Neuronal stem cell (in vitro differentiated cells): ENCODE data around the gene MED13L.

Experiments
- DNase-seq: peaks from one replicate; pipeline ENCODE4 v3.0.0-alpha.2; 2013; ENCODE audit warnings: low spot score
- H2AFZ ChIP-seq: one replicate; pipeline ENCODE4 v1.6.1; 2013; ENCODE audit warnings: mild to moderate bottlenecking, low read length, inconsistent platforms
- H2AK5ac ChIP-seq: 2 replicates; pipeline ENCODE4 v1.6.1; 2013; ENCODE audit warnings: low read depth, mild to moderate bottlenecking, inconsistent platforms, low read length, moderate library complexity, mixed read lengths
- H2BK120ac ChIP-seq: 2 replicates; pipeline ENCODE4 v1.6.1; 2013; ENCODE audit warnings: low read depth, mild to moderate bottlenecking, inconsistent platforms, low read length, moderate library complexity, mixed read lengths
- H2BK12ac ChIP-seq: one replicate; pipeline ENCODE4 v1.6.1; 2013; ENCODE audit warnings: low read length, inconsistent platforms
- H2BK15ac ChIP-seq: 2 replicates; pipeline ENCODE4 v1.6.1; 2013; ENCODE audit warnings: mild to moderate bottlenecking, low read length, inconsistent platforms, mixed read lengths
- H2BK5ac ChIP-seq: one replicate; pipeline ENCODE4 v1.6.1; 2013; ENCODE audit warnings: inconsistent platforms, mild to moderate bottlenecking, low read length, moderate library complexity
- H3K14ac ChIP-seq: one replicate; pipeline ENCODE4 v1.6.1; 2013; ENCODE audit warnings: low read length, inconsistent platforms
- H3K18ac ChIP-seq: 2 replicates; pipeline ENCODE4 v1.6.1; 2013; ENCODE audit warnings: low read length, inconsistent platforms
- H3K23ac ChIP-seq: 2 replicates; pipeline ENCODE4 v1.6.1; 2013; ENCODE audit warnings: low read depth, mild to moderate bottlenecking, mixed read lengths, low read length, inconsistent platforms; ENCODE audit not compliant: poor library complexity
- H3K27ac ChIP-seq: replicated peaks from 3 replicates; pipeline ENCODE4 v1.5.1; 2013; ENCODE audit warnings: low read length, inconsistent platforms
- H3K27me3 ChIP-seq, 3 experiments: 2 replicates each; pipeline ENCODE4 v1.6.1; 2013; ENCODE audit warnings: low read length in 3 of 3, mild to moderate bottlenecking in 2 of 3, inconsistent platforms in 1 of 3, low read depth in 1 of 3, mixed read lengths in 1 of 3, moderate library complexity in 1 of 3; ENCODE audit not compliant: control insufficient read depth in 3 of 3, insufficient read depth in 3 of 3
- H3K36me3 ChIP-seq, 2 donors: replicated peaks in 1 of 2; 2 replicates each; pipeline ENCODE4 v1.6.1; 2013; ENCODE audit warnings: low read length in 2 of 2; ENCODE audit not compliant: control insufficient read depth in 2 of 2, insufficient read depth in 2 of 2
- H3K4ac ChIP-seq: 2 replicates; pipeline ENCODE4 v1.6.1; 2013; ENCODE audit warnings: inconsistent platforms, mild to moderate bottlenecking, low read length, moderate library complexity
- H3K4me1 ChIP-seq, 2 donors: 1 replicate in 1 of 2; 2 replicates in 1 of 2; pipeline ENCODE4 v1.6.1; 2013; ENCODE audit warnings: low read length in 2 of 2, low read depth in 1 of 2; ENCODE audit not compliant: control insufficient read depth in 2 of 2, insufficient read depth in 1 of 2
- H3K4me2 ChIP-seq: one replicate; pipeline ENCODE4 v1.6.1; 2013; ENCODE audit warnings: mild to moderate bottlenecking, low read length, inconsistent platforms; ENCODE audit not compliant: insufficient read depth, poor library complexity, severe bottlenecking
- H3K4me3 ChIP-seq, 2 donors: 2 replicates each; pipeline ENCODE4 v1.5.1; 2013; ENCODE audit warnings: low read length in 2 of 2, mild to moderate bottlenecking in 2 of 2, inconsistent platforms in 1 of 2, moderate library complexity in 1 of 2
- H3K79me1 ChIP-seq: one replicate; pipeline ENCODE4 v1.6.1; 2013; ENCODE audit warnings: low read depth, mild to moderate bottlenecking, inconsistent platforms, low read length, moderate library complexity
- H3K9ac ChIP-seq: one replicate; pipeline ENCODE4 v1.6.1; 2013; ENCODE audit warnings: mild to moderate bottlenecking, low read depth, low read length, inconsistent platforms; ENCODE audit not compliant: poor library complexity
- H3K9me3 ChIP-seq, 2 donors: replicated peaks in 1 of 2; 2 replicates each; pipeline versions ENCODE3 to v1.6.1; 2013; ENCODE audit warnings: low read length in 2 of 2, mild to moderate bottlenecking in 2 of 2, inconsistent platforms in 1 of 2, low read depth in 1 of 2, mixed read lengths in 1 of 2, moderate library complexity in 1 of 2; ENCODE audit not compliant: control insufficient read depth in 2 of 2, insufficient read depth in 1 of 2
- H4K8ac ChIP-seq: one replicate; pipeline ENCODE4 v1.6.1; 2013; ENCODE audit warnings: low read depth, mild to moderate bottlenecking, inconsistent platforms, low read length, moderate library complexity
- H4K91ac ChIP-seq: one replicate; pipeline ENCODE4 v1.6.1; 2013; ENCODE audit warnings: low read length, low read depth, mild to moderate bottlenecking, inconsistent platforms; ENCODE audit not compliant: poor library complexity
- WGBS, 2 donors: extraction: QIAGEN DNeasy Blood & Tissue Kit; methylation state at CpG; one replicate each; pipeline ENCODE4 v1.1.7; 2013; ENCODE audit warnings: missing lambda C conversion rate in 2 of 2, mixed read lengths in 1 of 2; ENCODE audit not compliant: insufficient read length in 2 of 2, insufficient replicate concordance in 1 of 2; ENCODE audit errors: extremely low coverage in 2 of 2; 5-methylcytosine and 5-hydroxymethylcytosine counted together

MED13L gene

GRCh38 chr12:116257215-116257614, 20.3 kb downstream of the MED13L start:
- no peak overlapping the region for H3K4me2 ChIP-seq
- H3K4ac ChIP-seq, result no peak overlapping the region
- no peak overlapping the region for H2AK5ac ChIP-seq
- H3K79me1 ChIP-seq, result peaks cover 4% of the 10 kb centered on the region
- no peak overlapping the region for H2AFZ ChIP-seq
- no peak overlapping the region for H2BK12ac ChIP-seq
- no peak overlapping the region for H3K18ac ChIP-seq
- H3K14ac ChIP-seq, result no peak overlapping the region
- no peak overlapping the region for H2BK5ac ChIP-seq
- no peaks in the 10 kb centered on the region for H3K27me3 ChIP-seq
- no peak overlapping the region for H3K27ac ChIP-seq
- no peak for DNase-seq
- no peak overlapping the region for H3K23ac ChIP-seq
- peaks cover 0 to 8% of the 10 kb centered on the region in 2 donors for H3K4me1 ChIP-seq
- no peak overlapping the region for H3K4me3 ChIP-seq
- no peak overlapping the region for H4K8ac ChIP-seq
- H3K36me3 ChIP-seq, result no peaks in the 10 kb centered on the region
- no peak overlapping the region for H3K9ac ChIP-seq
- no peak overlapping the region for H2BK120ac ChIP-seq
- H2BK15ac ChIP-seq, result no peak overlapping the region
- H3K9me3 ChIP-seq, result peaks cover 1 to 3% of the 10 kb centered on the region in 2 donors
- no peak overlapping the region for H4K91ac ChIP-seq
- WGBS, 2 donors, result no CpG with 5 or more reads among the region's 3 CpGs

DNA sequence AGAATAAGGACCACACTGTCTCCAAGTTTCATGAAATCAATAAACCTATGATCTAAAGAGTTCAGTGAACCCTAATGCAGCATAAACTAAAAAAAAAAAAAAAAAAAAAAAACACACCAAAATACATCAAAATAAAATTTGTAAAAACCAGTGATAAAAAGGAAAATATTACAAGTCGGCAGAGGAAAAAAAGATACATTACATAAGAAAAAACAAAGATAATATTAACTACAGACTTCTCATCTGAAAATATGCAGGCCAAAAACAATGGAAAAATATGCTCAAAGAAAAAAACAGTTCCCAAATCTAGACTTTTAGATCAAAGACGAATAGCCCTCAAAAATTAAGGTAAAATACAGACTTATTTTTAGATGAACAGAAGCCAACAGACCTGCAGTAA, 27.6 kb downstream of the MED13L start:
- H3K23ac ChIP-seq, result no peak overlapping the region
- no CpG with 5 or more reads among the region's 2 CpGs for WGBS, 2 donors
- H3K9me3 ChIP-seq, result peaks cover 2 to 13% of the 10 kb centered on the region in 2 donors

DNA sequence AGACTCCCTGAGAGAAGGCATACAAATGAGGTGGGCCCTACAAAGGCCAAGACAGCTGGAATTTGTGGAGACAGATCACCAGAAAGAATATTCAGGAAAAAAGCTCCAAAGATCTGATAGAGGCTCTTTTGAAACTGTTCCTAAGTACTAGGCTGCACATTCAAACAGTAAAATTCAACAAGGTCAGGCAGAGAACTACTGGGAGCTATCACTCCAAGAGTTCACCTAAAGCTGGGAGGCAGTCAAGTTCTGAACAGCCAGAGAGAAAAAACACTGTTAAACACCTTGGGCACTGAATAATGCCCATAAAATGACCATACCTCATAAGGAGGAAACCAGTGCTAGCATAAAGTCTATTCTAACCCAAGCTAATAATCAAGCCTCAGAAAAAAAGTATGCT, 28.6 kb downstream of the MED13L start:
- H3K9me3 ChIP-seq, result peaks cover 2 to 13% of the 10 kb centered on the region in 2 donors
- peaks cover 0 to 14% of the 10 kb centered on the region in 2 donors for H3K4me1 ChIP-seq
- no peak overlapping the region for H2AK5ac ChIP-seq
- H3K36me3 ChIP-seq, result no peaks in the 10 kb centered on the region
- no peak overlapping the region for H2AFZ ChIP-seq
- H3K14ac ChIP-seq, result no peak overlapping the region
- no peak overlapping the region for H2BK5ac ChIP-seq
- H3K27me3 ChIP-seq, result no peaks in the 10 kb centered on the region
- H3K18ac ChIP-seq, result no peak overlapping the region
- no peak overlapping the region for H3K27ac ChIP-seq
- no peaks in the 10 kb centered on the region for H3K79me1 ChIP-seq
- no peak overlapping the region for H3K4ac ChIP-seq
- H3K23ac ChIP-seq, result no peak overlapping the region
- no peak overlapping the region for H2BK12ac ChIP-seq
- DNase-seq, result no peak
- no peak overlapping the region for H4K8ac ChIP-seq
- H3K4me3 ChIP-seq, result no peak overlapping the region
- H2BK120ac ChIP-seq, result no peak overlapping the region
- H3K9ac ChIP-seq, result no peak overlapping the region
- H4K91ac ChIP-seq, result no peak overlapping the region
- no peak overlapping the region for H2BK15ac ChIP-seq
- H3K4me2 ChIP-seq, result no peak overlapping the region

More for the DNA sequence above, 27.6 kb downstream of the MED13L start:
- no peak for DNase-seq
- Histone ChIP-seq H2BK15ac (no peak overlapping the region), H2BK5ac (no peak overlapping the region), H2AK5ac (no peak overlapping the region), H3K9ac (no peak overlapping the region), H3K79me1 (peaks cover 1% of the 10 kb centered on the region), H3K27me3 (no peaks in the 10 kb centered on the region), H4K91ac (no peak overlapping the region), H3K4me2 (no peak overlapping the region), H3K14ac (no peak overlapping the region), H4K8ac (no peak overlapping the region), H3K4ac (no peak overlapping the region), H2AFZ (no peak overlapping the region), H3K18ac (no peak overlapping the region), H3K4me3 (no peak overlapping the region), H3K27ac (no peak overlapping the region), H2BK120ac (no peak overlapping the region), H2BK12ac (no peak overlapping the region), H3K36me3 (no peaks in the 10 kb centered on the region), H3K4me1 (peaks cover 0 to 10% of the 10 kb centered on the region in 2 donors)

DNA sequence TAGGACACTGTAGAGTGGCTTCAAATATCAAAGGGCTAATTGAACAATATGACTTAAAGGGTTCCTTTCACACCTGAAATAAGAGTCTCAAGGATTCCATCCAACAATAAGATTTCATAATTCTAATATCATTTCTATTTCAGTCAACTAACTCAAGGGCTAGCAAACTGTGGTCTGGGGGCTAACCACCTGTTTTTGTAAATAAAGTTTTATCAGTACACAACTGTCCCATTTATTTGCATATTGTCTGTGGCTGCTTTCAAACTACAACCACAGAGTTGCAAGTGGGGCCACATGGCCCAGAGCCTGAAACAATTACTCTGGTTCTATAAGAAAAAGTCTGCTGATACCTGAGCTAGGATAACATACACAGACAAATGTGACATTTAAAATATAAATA, 29.1 kb downstream of the MED13L start:
- no peak overlapping the region for H3K18ac ChIP-seq
- H4K91ac ChIP-seq, result no peak overlapping the region
- H3K79me1 ChIP-seq, result no peaks in the 10 kb centered on the region
- peaks cover 0 to 14% of the 10 kb centered on the region in 2 donors for H3K4me1 ChIP-seq
- H4K8ac ChIP-seq, result no peak overlapping the region
- no peak overlapping the region for H2BK5ac ChIP-seq
- no peak overlapping the region for H3K9ac ChIP-seq
- no peak overlapping the region for H2BK15ac ChIP-seq
- no peaks in the 10 kb centered on the region for H3K27me3 ChIP-seq
- H3K14ac ChIP-seq, result no peak overlapping the region
- H3K4me2 ChIP-seq, result no peak overlapping the region
- no peak overlapping the region for H2AK5ac ChIP-seq
- no peak overlapping the region for H2AFZ ChIP-seq
- H3K36me3 ChIP-seq, result no peaks in the 10 kb centered on the region
- no peak overlapping the region for H2BK12ac ChIP-seq
- H3K4me3 ChIP-seq, result no peak overlapping the region
- no peak overlapping the region for H2BK120ac ChIP-seq
- H3K23ac ChIP-seq, result no peak overlapping the region
- H3K27ac ChIP-seq, result no peak overlapping the region
- no peak overlapping the region for H3K4ac ChIP-seq
- no peak for DNase-seq
- H3K9me3 ChIP-seq, result peaks cover 2 to 13% of the 10 kb centered on the region in 2 donors
